Body of pancreas (tissue), 4 donors: ENCODE results near the gene TMEM82.

ENCODE experiments used
- POLR2A ChIP-seq, 3 donors: fragments of 450-650 bp; IDR thresholded peaks; one replicate each; pipeline ENCODE4 v1.6.1; 2016; ENCODE audit warnings: antibody characterized with exemption in 3 of 3, mild to moderate bottlenecking in 2 of 3
- TF ChIP-seq, protein P1 (sequence below), 7 experiments: fragments of 450-650 bp in 4 of 7; fragments of 200-600 bp in 3 of 7; sonication (generic) in 3 of 7; IDR thresholded peaks; one replicate each; pipeline ENCODE4 v1.5.1; 2016 to 2019; ENCODE audit warnings: antibody characterized with exemption in 7 of 7

DNA sequence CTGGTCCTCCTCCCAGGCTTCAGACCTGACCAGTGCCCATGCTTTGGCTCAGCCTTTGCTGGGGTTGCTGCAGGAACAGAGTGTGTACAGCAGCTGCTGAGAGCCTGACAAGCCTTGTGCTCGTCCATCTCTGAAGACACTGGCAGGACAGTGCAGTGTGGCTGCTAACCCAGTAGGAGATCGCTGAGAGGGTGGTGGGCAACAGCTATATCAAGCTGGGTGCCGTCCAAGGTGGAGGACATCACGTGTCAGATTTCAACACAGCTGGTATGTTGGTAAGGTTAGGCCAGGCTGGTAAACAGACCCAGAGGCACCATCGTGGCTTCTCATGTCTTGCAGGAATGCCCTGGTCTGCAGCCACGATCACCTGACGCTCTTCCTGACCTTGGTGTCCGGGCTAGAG lies 24.1 kb upstream of the TMEM82 start:
- TF ChIP-seq, protein P1, sequence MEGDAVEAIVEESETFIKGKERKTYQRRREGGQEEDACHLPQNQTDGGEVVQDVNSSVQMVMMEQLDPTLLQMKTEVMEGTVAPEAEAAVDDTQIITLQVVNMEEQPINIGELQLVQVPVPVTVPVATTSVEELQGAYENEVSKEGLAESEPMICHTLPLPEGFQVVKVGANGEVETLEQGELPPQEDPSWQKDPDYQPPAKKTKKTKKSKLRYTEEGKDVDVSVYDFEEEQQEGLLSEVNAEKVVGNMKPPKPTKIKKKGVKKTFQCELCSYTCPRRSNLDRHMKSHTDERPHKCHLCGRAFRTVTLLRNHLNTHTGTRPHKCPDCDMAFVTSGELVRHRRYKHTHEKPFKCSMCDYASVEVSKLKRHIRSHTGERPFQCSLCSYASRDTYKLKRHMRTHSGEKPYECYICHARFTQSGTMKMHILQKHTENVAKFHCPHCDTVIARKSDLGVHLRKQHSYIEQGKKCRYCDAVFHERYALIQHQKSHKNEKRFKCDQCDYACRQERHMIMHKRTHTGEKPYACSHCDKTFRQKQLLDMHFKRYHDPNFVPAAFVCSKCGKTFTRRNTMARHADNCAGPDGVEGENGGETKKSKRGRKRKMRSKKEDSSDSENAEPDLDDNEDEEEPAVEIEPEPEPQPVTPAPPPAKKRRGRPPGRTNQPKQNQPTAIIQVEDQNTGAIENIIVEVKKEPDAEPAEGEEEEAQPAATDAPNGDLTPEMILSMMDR (IDR thresholded peaks at IDR 0.05) = no peak
- no peak for TF ChIP-seq POLR2A (IDR thresholded peaks at IDR 0.05)
